ENCODE data around the gene INPP1. TPM values are rescaled to one million over a fixed set of nuclear protein-coding genes. Genes with fewer than 3 reads are reported as not detected.
A peak's percentile ranks its signal among the peaks of the same experiment; 100 is the strongest.
"Not testable (repeated sequence)": the region's sequence is repeated elsewhere in the genome, so short reads cannot be mapped to it uniquely, and the experiment has no call there.

INPP1 gene
- total RNA-seq, 1 donor from 2014 or later, result 16.0 TPM

DNA sequence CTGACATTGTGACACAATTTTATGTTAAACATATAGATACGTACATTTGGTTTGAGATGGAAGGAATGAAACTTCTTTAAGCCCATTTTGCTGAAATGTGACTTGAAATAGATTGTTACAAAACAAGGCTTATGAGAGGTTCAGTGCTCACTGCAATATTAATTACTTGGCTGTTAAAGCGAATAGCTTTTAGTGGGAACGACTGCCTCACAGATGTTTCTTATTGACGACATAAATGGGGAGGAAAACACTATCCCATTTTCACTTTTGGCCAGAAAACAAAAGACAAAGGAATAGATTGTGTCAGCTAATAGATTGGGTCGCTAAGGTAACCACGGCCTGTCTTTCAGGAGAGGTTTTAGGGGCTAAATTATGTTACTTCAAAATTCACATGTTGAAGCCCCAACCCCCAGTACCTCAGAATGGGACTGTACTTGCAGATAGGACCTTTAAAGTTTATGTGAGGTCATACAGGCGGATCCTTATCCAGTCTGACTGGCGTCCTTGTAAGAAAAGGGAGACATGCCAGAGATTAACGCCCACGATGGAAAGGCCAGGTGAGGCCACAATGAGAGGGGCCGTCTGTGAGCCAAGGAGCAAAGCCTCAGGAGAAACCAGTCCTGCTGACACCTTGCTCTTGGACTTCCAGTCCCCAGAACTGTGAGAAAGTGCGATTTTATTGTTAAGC lies 10.8 kb downstream of the INPP1 start:
- DNase-seq (ENCODE audit: missing footprints) (no peak), ATAC-seq (peak; percentile 62)
- intact Hi-C loops (cut with DNase I), result no loop called here

DNA sequence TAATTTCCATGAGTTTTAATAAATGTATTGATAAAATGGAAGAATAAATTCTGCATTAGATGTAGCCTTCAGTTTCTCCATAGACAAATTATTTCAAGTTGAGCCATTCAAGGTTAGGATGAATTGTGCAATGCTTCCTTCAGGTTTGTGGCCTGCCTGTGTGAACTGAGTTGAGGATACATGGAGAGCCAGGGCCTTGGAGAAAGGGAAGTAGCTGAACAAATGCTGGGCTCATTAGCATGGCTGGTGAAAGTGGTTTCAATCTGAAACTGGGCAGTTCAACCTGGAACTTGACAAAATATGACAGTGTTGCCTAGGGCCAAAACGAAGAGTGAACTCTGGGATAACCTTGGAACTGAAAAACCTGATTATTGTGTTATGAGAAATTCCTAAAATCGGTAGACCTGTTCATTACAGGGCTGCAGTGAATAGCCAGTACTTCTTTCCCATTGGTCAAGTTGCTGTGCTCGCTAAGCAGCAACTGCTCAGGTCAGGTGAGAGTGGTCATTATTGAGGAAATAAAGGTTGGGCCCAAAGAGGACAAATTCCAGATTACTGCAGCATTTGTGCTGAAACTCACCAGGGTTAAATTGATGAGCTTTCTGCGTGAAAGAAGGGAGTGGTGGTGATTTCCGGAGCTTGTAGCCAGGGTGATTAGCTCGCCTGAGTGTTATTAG lies 12.7 kb downstream of the INPP1 start:
- ATAC-seq, result no peak
- intact Hi-C loops (cut with DNase I), result no loop called here
- no peak for DNase-seq (ENCODE audit: missing footprints)

DNA sequence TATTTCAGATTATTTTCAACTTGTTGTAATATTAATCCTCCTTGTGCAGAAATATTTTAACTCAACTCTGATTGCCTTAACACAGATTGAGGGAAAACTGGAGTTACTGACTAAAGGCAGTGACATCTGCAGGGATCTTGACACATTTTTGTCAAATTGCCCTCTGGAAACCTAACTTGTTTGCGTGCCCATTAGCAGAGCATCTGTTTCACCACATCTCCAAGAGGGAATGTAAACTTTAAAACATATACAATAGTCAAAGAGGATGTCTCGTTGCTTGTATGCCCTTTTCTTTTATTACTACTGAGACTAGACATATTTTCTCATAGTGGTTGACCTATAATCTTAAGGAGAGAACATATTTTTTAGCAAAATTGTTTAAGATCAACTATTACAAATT lies 14.2 kb downstream of the INPP1 start:
- no peak for DNase-seq (ENCODE audit: missing footprints)
- no peak for ATAC-seq
- intact Hi-C loops (cut with DNase I), result no loop called here

DNA sequence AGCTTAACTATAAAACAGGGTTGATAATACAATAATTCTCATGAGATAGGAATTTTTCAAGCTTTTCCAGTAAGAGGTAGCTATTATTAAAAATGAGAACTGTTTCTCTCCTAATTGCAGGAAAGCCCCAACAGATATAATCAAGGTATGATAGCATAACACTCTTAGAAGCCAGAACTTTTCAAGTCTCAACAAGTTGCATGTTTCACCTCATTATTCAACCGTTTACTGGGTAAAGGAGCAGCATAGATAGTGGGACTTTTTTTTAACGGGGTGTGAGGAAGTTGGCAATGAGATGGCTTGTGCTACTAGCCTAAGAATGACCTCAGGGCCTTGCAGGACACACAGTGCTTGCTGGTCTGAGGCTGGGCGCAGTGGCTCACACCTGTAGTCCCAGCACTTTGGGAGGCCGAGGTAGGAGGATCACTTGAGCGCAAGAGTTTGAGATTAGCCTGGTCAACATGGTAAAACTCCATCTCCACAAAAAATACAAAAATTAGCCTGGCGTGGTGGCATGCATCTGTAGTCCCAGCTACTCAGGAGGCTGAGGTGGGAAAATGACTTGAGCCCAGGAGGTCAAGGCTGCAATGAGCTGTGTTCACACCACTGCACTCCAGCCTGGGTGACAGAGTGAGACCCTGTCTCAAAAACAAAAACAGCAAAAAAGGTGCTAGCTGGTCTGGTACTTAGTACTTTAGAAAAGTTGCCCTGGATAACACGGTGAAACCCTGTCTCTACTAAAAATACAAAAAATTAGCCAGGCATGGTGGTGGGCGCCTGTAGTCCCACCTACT lies 15.5 kb downstream of the INPP1 start:
- ATAC-seq; intact Hi-C loops (cut with DNase I): not testable (repeated sequence)

DNA sequence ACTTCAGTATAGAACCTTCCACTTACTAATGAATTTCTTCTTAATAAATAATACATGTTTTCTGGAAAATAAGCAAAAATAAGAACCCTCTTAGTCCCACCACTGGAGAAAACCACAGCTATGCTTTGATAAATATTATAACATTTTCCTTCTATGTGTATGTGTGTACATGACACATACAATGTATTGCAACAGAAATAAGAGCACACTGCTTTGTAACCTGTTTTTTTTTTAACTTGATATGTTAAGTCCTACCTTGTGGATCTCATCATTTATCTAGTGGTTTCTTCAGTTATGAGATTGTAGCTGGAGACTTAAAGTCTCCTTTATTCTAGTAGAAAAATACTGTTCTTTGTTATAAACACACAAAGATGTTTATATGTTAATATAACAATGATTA lies 17.2 kb downstream of the INPP1 start:
- intact Hi-C loops (cut with DNase I), result no loop called here

More for the DNA sequence above, 15.5 kb downstream of the INPP1 start:
- not testable (repeated sequence) for DNase-seq (ENCODE audit: missing footprints)

DNA sequence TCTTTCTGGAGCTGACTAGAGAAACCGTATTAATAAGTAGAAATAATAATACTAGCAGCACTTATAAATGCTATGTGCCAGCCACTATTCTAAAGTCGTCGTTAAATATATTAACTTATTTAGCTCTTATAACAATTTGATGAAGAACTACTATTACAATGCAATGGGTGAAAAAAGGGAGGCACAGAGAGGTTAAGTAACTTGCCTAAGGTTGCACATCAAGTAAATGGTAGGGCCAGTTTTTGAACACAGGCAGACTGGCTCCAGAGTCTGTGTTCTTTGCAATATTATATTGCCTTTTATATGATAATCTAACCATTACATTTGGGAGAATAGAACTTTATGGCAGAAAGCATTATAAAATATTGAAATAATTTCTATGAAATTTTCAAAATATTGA lies 17.6 kb downstream of the INPP1 start:
- DNase-seq (ENCODE audit: missing footprints) (no peak), ATAC-seq (no peak)
- intact Hi-C loops (cut with DNase I), result no loop called here

More for the DNA sequence above, 17.2 kb downstream of the INPP1 start:
- no peak for DNase-seq (ENCODE audit: missing footprints)
- no peak for ATAC-seq

DNA sequence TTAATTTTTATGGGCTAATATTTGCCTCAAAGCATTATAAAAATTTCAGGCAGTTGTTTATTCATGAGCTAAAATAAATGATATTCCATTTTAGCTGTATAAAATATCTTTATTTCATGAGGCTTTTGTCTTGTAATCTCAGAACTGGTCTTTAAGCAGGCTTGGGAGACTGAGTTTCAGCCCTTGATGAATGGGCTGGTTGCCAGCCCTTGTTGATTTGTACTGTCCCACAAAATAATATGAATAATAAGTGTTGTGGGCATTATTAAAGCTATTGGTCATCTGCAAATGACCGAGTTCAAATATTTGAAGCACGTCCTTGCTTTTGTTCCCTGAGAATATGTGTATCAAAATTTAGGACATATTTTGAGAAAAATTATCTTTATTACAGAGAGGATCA lies 18.2 kb downstream of the INPP1 start:
- ATAC-seq, result no peak
- intact Hi-C loops (cut with DNase I), result no loop called here
- DNase-seq (ENCODE audit: missing footprints), result no peak

DNA sequence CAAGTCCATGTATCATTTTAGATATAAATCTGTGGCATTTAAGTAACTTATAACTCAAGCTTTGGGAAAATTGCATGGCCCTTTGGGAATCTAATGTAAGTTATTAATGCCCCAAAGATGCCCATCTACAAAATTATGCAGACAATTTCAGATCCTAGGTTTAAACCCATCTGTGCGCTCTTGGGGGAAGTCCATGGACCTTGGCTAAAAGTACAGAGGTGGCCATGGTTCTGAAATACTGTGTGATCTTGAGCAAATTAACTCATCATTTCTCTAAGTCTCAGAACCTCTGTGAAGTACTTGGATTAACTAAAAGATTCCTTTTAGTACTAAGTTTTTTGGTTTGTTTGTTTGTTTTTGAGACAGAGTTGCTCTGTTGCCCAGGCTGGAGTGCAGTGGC lies 19.5 kb downstream of the INPP1 start:
- intact Hi-C loops (cut with DNase I), result no loop called here
- DNase-seq (ENCODE audit: missing footprints), result no peak
- no peak for ATAC-seq

DNA sequence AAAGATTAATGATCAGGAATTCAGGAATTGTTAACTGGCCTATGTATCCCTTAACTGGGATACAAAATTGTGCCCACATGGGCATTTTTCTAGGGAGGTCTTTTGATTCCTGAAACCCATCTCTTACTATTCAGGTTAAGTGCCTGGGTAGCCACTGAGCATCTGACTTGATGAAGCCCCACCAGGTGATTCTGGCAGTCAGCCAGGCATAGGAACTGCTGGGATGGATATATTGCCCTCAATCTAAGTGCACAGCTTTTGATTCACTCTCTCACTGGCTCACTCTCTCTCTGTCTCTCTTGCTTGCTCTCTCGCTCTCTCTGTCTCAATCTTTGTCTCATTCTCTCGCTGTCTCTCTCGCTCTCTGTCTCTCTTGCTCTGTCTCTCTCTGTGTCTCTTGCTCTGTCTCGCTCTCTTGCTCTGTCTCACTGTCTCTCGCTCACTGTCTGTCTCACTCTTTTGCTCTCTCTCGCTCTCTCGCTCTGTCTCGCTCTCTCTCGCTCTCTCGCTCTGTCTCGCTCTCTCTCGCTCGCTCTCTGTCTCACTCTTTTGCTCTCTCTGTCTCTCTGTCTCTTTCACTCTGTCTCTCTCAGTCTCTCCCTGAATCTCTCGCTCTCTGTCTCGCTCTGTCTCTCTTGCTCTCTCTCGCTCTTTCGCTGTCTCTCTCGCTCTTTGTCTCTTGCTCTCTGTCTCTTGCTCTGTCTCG lies 22.3 kb downstream of the INPP1 start:
- ATAC-seq (no peak), DNase-seq (ENCODE audit: missing footprints) (no peak)
- intact Hi-C loops (cut with DNase I), result no loop called here

DNA sequence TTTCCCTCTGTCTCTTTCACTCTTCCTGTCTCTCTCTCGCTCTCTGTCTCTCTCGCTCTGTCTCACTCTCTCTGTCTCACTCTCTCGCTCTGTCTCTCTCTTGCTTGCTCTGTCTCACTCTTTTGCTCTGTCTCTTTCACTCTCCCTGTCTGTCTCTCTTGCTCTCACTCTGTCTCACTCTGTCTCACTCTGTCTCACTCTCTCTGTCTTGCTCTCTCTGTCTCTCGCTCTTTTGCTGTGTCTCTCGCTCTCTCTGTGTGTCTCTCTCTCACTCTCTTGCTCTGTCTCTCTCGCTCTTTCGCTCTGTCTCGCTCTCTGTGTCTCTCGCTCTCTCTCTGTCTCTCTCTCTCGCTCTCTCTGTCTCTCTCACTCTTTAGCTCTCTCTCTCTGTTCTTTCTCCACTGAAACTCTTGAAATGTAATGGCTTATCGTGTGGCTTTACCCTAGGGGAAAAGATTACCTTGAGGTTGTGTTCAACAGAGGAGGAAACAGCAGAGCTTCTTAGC lies 22.9 kb downstream of the INPP1 start:
- intact Hi-C loops (cut with DNase I), result no loop called here
- no peak for ATAC-seq
- no peak for DNase-seq (ENCODE audit: missing footprints)

DNA sequence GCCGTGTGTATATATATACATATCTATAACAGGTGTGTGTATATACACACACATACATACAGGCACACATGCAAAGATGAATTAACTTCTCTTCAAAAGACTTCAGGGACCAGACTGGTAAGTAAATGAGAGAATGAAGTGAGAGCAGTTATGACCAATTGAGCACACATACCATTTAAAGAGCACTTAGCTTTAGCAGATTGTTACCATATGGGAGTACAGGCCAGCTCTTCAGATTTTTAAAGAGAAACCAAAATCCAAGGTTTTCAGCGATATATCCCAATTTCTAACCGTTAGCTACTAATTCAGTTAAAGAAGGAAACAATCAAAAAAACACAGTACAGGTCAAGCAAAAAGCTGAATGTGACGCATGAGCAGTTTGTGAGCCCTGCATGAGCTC lies 23.7 kb downstream of the INPP1 start:
- no peak for ATAC-seq
- intact Hi-C loops (cut with DNase I), result no loop called here
- DNase-seq (ENCODE audit: missing footprints), result no peak

DNA sequence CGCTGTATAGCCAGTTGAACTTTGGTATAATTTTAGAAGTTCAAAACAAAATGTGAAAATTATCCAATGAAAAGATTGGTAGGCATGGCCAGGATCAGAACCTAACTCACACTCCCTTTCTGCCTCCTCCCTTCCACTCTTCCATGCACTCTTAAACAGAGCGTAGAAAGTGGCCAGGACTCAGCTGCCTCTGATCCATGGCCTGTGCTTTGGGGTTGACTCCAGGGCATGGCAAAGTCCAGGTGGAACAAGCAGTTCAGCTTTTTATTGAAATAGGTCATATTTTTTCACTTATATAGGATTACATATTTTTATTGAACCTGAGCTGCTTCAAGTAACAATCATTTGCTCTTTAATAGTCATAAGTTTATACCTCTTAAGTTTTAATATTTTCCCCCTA lies 26.2 kb downstream of the INPP1 start:
- DNase-seq (ENCODE audit: missing footprints), result no peak
- ATAC-seq, result no peak
- intact Hi-C loops (cut with DNase I), result loop anchor here (5.0 kb wide), 2 partner anchors 42 to 282 kb away; no protein-coding TSS in a partner anchor

DNA sequence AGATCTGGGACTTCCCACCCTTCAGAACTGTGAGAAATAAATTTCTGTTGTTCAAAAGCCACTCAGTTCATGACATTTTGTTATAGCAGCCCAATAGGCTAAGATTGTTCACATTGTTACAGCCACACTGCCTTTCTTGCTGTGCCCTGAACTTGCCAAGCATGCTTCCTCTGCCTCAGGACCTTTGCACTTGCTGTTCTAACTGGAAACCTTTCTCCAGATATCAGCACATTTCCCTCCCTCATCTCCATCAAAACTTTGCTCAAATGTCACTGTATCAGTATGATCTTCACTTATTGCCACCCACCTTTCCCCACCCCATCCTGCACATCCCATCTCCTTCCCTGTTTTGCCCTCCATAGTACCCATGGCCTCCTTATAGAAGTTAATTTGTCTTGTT lies 32.7 kb downstream of the INPP1 start:
- ATAC-seq (no peak), DNase-seq (ENCODE audit: missing footprints) (no peak)
- intact Hi-C loops (cut with DNase I), result no loop called here

DNA sequence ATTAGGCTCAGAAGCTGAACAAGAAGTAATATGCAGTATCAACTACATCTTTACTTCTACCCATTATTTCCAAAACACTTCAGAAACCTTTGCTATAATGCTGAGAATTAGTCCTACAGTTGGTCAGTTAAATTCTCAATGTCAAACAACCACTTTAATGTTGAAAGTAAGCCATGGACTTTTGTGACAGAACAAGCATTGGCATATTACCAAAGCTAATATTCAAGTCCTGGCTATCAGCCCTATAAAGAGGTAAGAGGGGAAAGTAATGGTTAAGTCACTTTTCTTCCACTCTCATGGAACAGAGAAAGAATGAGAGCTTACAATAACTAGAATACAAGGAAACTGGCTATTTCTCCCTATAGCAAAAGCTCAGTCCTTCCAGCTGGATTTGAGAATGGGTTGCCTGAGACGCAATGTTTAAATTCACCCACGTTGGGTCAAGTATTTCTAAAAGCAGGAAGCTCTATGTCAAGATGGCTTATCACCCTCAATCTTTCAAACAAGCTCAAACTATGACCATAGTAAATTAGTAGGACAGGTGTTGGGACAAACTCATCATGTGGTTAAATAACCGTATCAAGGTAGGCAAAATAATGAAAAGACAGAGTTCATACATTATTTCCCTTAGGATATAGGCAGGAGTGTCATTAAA lies 33.3 kb downstream of the INPP1 start:
- intact Hi-C loops (cut with DNase I), result no loop called here
- no peak for ATAC-seq

DNA sequence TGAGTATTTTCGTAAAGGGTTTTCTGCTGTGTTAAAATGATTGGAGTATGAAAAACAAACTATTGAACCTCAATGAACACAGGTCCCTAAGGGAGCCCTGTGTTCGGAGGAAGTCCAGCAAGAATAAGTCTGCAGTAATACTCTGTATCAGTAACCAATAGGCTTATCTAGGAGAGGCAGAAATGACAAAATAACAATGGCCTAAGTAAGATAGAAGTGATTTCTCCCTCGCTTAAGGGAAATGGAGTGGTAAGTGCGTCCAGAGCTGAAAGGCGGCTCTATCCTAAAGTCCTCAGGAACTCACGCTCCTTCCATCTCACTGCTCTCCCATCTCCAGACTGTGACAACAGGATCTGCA lies 35.5 kb downstream of the INPP1 start:
- no peak for DNase-seq (ENCODE audit: missing footprints)
- intact Hi-C loops (cut with DNase I), result no loop called here
- no peak for ATAC-seq

More for the DNA sequence above, 33.3 kb downstream of the INPP1 start:
- DNase-seq (ENCODE audit: missing footprints), result no peak

DNA sequence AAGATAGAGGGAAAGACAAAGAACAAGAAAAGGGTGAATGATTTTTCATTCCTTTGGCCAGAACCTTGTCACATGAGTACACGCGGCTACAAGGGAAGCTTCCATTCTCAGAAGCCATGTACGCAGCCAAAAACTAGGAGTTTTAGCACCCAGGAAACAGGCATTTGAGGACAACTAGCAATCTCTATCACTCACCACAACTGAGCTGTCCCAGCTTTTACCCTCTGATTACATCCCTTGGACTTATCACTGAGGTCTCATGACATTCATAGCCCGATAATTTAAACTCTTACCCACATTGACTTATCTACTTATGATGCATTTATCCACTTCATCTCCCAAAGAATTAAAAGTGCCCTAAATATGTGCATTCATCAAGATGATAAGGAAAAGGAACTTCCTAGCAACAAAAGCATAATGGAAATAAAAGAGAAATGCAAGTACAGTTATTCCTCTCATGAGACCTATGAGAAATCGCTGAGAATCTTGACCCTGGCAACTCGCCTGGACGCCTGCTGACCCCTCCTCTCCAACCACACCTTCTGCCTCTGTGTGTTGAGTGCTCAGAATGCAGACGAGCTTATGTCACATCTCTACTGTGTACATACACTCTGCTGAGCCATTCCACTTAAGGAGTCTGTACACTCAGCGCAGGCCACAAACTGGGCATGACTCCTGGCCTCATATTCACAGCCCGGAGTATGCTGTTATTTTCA lies 36.0 kb downstream of the INPP1 start:
- DNase-seq (ENCODE audit: missing footprints) (no peak), ATAC-seq (no peak)
- intact Hi-C loops (cut with DNase I), result no loop called here

DNA sequence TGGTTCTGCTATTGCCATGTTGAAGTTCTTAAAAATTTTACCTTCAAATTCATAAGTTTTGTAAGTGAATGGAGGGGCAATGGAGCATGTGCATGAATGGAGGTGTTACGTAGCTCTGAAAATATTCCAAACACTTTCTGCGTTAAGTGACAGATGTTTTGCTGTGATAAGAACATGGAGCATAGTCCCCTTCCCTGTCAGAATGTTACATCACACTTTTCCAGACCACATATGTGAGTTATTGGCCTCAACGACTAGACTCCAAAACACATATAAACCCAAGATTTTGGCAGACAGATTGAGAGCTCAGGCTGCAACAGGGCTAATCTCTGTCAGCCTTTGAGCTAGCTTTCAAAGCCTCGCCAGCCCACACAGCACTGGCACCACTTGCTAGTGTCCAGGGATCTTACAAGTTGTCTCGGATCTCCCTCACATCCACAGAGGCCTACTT lies 37.6 kb downstream of the INPP1 start:
- intact Hi-C loops (cut with DNase I), result no loop called here
- no peak for ATAC-seq

DNA sequence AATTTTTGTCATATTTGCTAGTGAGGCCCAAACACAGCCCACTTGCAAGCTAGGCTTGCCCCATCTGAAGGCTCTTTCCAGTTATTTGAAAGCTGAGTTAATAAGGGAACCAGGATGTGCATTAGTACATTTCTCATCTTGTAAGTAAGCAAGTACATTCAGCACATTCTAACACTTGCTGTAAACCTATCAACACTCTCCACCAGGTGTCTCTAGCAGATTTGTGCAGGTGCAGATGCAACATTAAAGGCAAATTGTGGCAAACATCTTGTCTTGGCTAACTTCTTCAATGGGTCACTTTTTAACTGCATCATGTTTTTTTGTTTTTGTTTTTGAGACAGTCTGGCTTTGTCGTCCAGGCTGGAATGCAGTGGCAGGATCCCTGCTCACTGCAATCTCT lies 39.5 kb downstream of the INPP1 start:
- DNase-seq (ENCODE audit: missing footprints), result no peak
- no peak for ATAC-seq
- intact Hi-C loops (cut with DNase I), result loop anchor here (2.0 kb wide), 1 partner anchor 128 kb away; no protein-coding TSS in a partner anchor

More for the DNA sequence above, 37.6 kb downstream of the INPP1 start:
- DNase-seq (ENCODE audit: missing footprints), result no peak

Measured in Right ventricle myocardium inferior (tissue), 1 donor.